ENCODE results near the gene RAD50.
"Not testable (repeated sequence)": the region's sequence is repeated elsewhere in the genome, so short reads cannot be mapped to it uniquely, and the experiment has no call there.

Gene RAD50

DNA sequence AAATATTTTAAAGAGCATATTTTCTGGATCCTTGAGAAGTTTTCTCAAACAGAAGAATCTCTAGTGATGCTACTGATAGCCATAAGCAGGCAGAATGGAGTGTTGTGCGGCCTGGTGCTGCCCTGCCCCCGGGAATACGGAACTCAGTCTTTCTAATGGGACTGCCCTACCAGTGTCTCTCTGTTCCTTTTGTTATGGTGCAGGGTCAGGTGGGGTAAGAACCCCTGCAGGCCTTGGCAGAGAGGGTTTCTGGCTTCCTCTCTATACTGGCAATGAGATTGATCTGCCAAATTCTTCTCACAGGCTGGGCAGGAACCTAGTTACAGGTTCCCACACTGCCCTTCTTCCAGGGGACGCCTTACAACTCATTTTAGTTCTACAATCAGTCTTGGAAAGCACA is 16.0 kb upstream of the RAD50 start:
- Histone ChIP-seq H3K27me3 (ENCODE audit: insufficient read depth, low read depth) (no peaks in the 10 kb centered on the region), H2AFZ (ENCODE audit: low read depth) (no peak overlapping the region), H3K79me2 (ENCODE audit: insufficient read depth, low read depth) (no peaks in the 10 kb centered on the region), H3K36me3 (ENCODE audit: insufficient read depth) (no peaks in the 10 kb centered on the region; the same call in 1 of the 2 replicates), H3K4me1 (ENCODE audit: low read depth, poor library complexity, severe bottlenecking) (peaks cover 3% of the 10 kb centered on the region), H3K4me2 (no peak overlapping the region), H3K4me3 (IDR thresholded peaks at IDR 0.05; ENCODE audit: insufficient read depth, low read depth, low read length) (no peak overlapping the region), H4K20me1 (ENCODE audit: insufficient read depth) (no peaks in the 10 kb centered on the region), H3K9ac (no peak overlapping the region), H3K27ac (no peak overlapping the region)
- TF ChIP-seq, protein P1, sequence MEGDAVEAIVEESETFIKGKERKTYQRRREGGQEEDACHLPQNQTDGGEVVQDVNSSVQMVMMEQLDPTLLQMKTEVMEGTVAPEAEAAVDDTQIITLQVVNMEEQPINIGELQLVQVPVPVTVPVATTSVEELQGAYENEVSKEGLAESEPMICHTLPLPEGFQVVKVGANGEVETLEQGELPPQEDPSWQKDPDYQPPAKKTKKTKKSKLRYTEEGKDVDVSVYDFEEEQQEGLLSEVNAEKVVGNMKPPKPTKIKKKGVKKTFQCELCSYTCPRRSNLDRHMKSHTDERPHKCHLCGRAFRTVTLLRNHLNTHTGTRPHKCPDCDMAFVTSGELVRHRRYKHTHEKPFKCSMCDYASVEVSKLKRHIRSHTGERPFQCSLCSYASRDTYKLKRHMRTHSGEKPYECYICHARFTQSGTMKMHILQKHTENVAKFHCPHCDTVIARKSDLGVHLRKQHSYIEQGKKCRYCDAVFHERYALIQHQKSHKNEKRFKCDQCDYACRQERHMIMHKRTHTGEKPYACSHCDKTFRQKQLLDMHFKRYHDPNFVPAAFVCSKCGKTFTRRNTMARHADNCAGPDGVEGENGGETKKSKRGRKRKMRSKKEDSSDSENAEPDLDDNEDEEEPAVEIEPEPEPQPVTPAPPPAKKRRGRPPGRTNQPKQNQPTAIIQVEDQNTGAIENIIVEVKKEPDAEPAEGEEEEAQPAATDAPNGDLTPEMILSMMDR (conservative IDR thresholded peaks at IDR 0.05; ENCODE audit: low read depth, low read length): no peak

DNA sequence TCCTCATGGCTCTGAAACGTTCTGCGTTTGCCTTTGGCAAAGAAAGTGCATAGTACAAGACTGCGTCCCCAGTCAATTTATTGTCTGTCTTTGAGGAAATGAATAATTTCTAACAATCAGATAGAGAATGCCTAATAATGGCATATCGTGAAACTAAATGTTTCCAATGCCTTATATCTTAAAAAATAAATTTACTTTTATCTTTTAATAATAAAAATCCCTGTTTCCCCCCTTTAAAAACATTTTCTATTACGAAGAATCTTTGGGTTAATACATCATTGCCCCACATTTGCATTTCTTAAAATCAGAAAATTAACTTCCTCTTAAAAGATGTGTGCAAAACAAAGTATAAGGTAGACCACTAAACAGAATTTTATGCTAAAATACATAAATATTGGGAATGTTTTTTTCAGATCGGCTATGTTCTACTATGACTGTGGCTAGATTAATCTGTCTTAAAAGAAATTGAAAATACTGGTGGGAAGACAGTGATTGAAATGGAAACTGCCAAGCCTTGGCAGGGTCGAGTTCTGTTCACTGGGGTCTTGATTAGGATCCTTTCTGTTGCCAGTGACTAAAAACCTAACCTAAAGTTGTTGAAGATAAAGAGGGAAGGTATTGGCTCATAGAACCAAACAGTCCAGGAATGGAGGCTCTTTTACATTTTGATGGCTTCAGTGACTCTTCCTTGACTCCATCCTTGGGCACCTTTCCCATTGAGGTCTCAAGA is 13.1 kb upstream of the RAD50 start, which contains the start of gene IL5:
TSS of gene IL5 (minus strand) at position 51 of the 730 bp plus-strand sequence. CDS start at position 7, 44 bp downstream.
- H4K20me1 ChIP-seq (ENCODE audit: insufficient read depth): no peaks in the 10 kb centered on the region
- no peak within 1 kb of the TSS for H3K9ac ChIP-seq
- H3K27ac ChIP-seq: no peak within 1 kb of the TSS
- peaks cover 11% of the 10 kb centered on the region for H3K4me1 ChIP-seq (ENCODE audit: low read depth, poor library complexity, severe bottlenecking)
- H2AFZ ChIP-seq (ENCODE audit: low read depth): no peak within 1 kb of the TSS
- no peaks in the 10 kb centered on the region for H3K27me3 ChIP-seq (ENCODE audit: insufficient read depth, low read depth)
- TF ChIP-seq, protein P1 (conservative IDR thresholded peaks at IDR 0.05; ENCODE audit: low read depth, low read length): no peak
- H3K4me2 ChIP-seq: no peak within 1 kb of the TSS
- no peak within 1 kb of the TSS for H3K4me3 ChIP-seq (IDR thresholded peaks at IDR 0.05; ENCODE audit: insufficient read depth, low read depth, low read length)
- H3K79me2 ChIP-seq (ENCODE audit: insufficient read depth, low read depth): no peaks in the 10 kb centered on the region
- no peaks in the 10 kb centered on the region; the same call in 1 of the 2 replicates for H3K36me3 ChIP-seq (ENCODE audit: insufficient read depth)

DNA sequence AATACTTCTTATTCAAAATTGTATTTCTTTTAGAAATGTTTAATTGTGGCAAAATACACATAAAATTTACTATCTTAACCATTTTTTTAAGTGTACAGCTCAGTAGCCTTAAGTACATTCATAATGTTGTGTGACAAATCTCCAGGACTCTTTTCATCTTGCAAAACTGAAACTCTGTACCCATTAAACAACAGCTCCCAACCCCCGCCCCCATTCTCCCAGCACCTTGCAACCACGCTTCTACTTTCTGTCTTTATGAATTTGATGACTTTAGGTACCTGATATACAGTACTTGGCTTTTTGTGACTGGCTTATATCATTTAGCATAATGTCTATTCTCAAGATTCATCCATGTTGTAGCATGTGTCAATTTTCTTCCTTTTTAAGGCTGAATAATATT is 10.7 kb upstream of the RAD50 start:
- no peaks in the 10 kb centered on the region; the same call in 1 of the 2 replicates for H3K36me3 ChIP-seq (ENCODE audit: insufficient read depth)
- no peak overlapping the region for H3K4me2 ChIP-seq
- peaks cover 11% of the 10 kb centered on the region for H3K4me1 ChIP-seq (ENCODE audit: low read depth, poor library complexity, severe bottlenecking)
- no peak overlapping the region for H3K4me3 ChIP-seq (IDR thresholded peaks at IDR 0.05; ENCODE audit: insufficient read depth, low read depth, low read length)
- no peaks in the 10 kb centered on the region for H3K27me3 ChIP-seq (ENCODE audit: insufficient read depth, low read depth)
- H2AFZ ChIP-seq (ENCODE audit: low read depth): no peak overlapping the region
- H3K79me2 ChIP-seq (ENCODE audit: insufficient read depth, low read depth): no peaks in the 10 kb centered on the region
- TF ChIP-seq, protein P1 (conservative IDR thresholded peaks at IDR 0.05; ENCODE audit: low read depth, low read length): no peak
- H4K20me1 ChIP-seq (ENCODE audit: insufficient read depth): no peaks in the 10 kb centered on the region
- H3K9ac ChIP-seq: no peak overlapping the region
- H3K27ac ChIP-seq: no peak overlapping the region

DNA sequence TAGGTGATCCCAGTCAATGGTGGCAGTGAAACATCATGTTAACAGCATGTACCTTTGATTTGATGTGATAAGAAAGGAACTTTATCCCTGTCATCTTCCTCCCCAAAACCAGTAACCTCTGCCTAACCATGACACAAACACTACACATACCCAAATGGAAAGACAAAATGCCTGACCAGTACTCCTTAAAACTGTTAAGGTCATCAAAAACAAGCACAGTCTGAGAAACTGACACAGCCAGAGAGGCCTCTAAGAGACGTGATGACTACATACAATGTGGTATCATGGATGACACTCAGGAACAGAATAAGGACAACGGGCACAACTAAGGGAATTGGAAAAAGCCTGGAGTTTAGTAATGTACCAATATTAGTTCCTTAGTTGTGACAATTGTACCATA is 9.5 kb upstream of the RAD50 start:
- no peak overlapping the region for H3K4me3 ChIP-seq (IDR thresholded peaks at IDR 0.05; ENCODE audit: insufficient read depth, low read depth, low read length)
- H3K27ac ChIP-seq: no peak overlapping the region
- no peaks in the 10 kb centered on the region for H4K20me1 ChIP-seq (ENCODE audit: insufficient read depth)
- H3K4me2 ChIP-seq: no peak overlapping the region
- H3K9ac ChIP-seq: no peak overlapping the region
- no peaks in the 10 kb centered on the region for H3K79me2 ChIP-seq (ENCODE audit: insufficient read depth, low read depth)
- no peak overlapping the region for H2AFZ ChIP-seq (ENCODE audit: low read depth)
- peaks cover 11% of the 10 kb centered on the region for H3K4me1 ChIP-seq (ENCODE audit: low read depth, poor library complexity, severe bottlenecking)
- H3K36me3 ChIP-seq (ENCODE audit: insufficient read depth): no peaks in the 10 kb centered on the region; the same call in 1 of the 2 replicates
- TF ChIP-seq, protein P1 (conservative IDR thresholded peaks at IDR 0.05; ENCODE audit: low read depth, low read length): no peak
- no peaks in the 10 kb centered on the region for H3K27me3 ChIP-seq (ENCODE audit: insufficient read depth, low read depth)

DNA sequence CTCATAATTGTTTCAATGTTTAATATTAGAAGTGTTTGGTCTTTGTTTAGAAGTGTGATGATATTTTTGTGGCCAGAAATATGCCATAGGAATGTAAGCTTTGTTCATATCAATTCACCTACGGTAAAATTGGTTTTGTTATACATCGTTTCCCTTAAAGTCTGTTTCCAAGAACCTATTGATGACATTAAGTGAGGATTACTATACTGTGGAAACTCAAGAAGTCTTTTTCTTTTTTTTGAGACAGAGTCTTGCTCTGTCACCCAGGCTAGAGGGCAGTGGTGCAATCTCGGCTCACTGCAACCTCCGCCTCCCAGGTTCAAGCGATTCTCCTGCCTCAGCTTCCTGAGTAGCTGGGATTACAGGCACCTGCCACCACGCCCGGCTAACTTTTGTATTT is 7.9 kb upstream of the RAD50 start:
- H3K27me3 ChIP-seq (ENCODE audit: insufficient read depth, low read depth); H3K4me3 ChIP-seq (IDR thresholded peaks at IDR 0.05; ENCODE audit: insufficient read depth, low read depth, low read length); H4K20me1 ChIP-seq (ENCODE audit: insufficient read depth): not testable (repeated sequence)

More for the DNA sequence above, 7.9 kb upstream of the RAD50 start:
- not testable (repeated sequence) for H3K79me2 ChIP-seq (ENCODE audit: insufficient read depth, low read depth); H2AFZ ChIP-seq (ENCODE audit: low read depth); H3K4me2 ChIP-seq; H3K9ac ChIP-seq; H3K36me3 ChIP-seq (ENCODE audit: insufficient read depth); H3K27ac ChIP-seq
- peaks cover 11% of the 10 kb centered on the region for H3K4me1 ChIP-seq (ENCODE audit: low read depth, poor library complexity, severe bottlenecking)
